Spleen (tissue), 11 donors: Measurements from ENCODE around the gene USB1. TPM values are rescaled to one million over a fixed set of nuclear protein-coding genes. Genes with fewer than 3 reads are reported as not detected.

ENCODE experiments used
- DNase-seq: peaks from one replicate; pipeline ENCODE4 v3.0.0-alpha.2; 2020
- H3K27ac ChIP-seq, 8 donors: fragments of 200-600 bp; sonication (generic) in 7 of 8; 1 replicate in 4 of 8; 2 replicates in 4 of 8; pipeline versions ENCODE4 v1.5.0 to v1.8.0; 2016 to 2021; ENCODE audit warnings: inconsistent platforms in 4 of 8, mild to moderate bottlenecking in 4 of 8, moderate library complexity in 1 of 8
- H3K27me3 ChIP-seq, 7 donors: fragments of 200-600 bp; sonication (generic) in 6 of 7; replicated peaks in 1 of 7; 1 replicate in 4 of 7; 2 replicates in 3 of 7; pipeline versions ENCODE4 v1.5.0 to v1.8.0; 2016 to 2021; ENCODE audit warnings: inconsistent platforms in 3 of 7, mild to moderate bottlenecking in 1 of 7
- H3K36me3 ChIP-seq, 6 donors: fragments of 200-600 bp; sonication (generic) in 5 of 6; 1 replicate in 4 of 6; 2 replicates in 2 of 6; pipeline versions ENCODE4 v1.5.0 to v1.8.0; 2016 to 2021; ENCODE audit warnings: inconsistent platforms in 2 of 6
- H3K4me1 ChIP-seq, 6 donors: fragments of 200-600 bp; sonication (generic) in 5 of 6; 1 replicate in 3 of 6; 2 replicates in 3 of 6; pipeline versions ENCODE4 v1.5.0 to v1.8.0; 2016 to 2021; ENCODE audit warnings: inconsistent platforms in 3 of 6
- H3K4me3 ChIP-seq, 8 donors: fragments of 200-600 bp; sonication (generic) in 7 of 8; 1 replicate in 4 of 8; 2 replicates in 4 of 8; pipeline versions ENCODE4 v1.5.0 to v1.8.0; 2016 to 2021; ENCODE audit warnings: inconsistent platforms in 4 of 8, mild to moderate bottlenecking in 4 of 8, moderate library complexity in 2 of 8
- H3K9me3 ChIP-seq, 8 donors: fragments of 200-600 bp; sonication (generic) in 7 of 8; 1 replicate in 4 of 8; 2 replicates in 4 of 8; pipeline versions ENCODE4 v1.5.0 to v1.8.0; 2016 to 2021; ENCODE audit warnings: inconsistent platforms in 4 of 8
- POLR2A ChIP-seq, 3 donors: fragments of 450-650 bp; IDR thresholded peaks; one replicate each; pipeline ENCODE4 v1.5.1; 2017; ENCODE audit warnings: antibody characterized with exemption in 3 of 3, mild to moderate bottlenecking in 1 of 3
- POLR2AphosphoS5 ChIP-seq, 3 donors: sonication (generic); formaldehyde crosslinking; IDR thresholded peaks; one replicate each; pipeline ENCODE4 v1.5.1; 2017; ENCODE audit warnings: antibody characterized with exemption in 3 of 3
- WGBS, 5 donors: extraction: QIAGEN DNeasy Blood & Tissue Kit in 3 of 5; methylation state at CpG; one replicate each; pipeline versions ENCODE4 v1.1.5 to v1.1.7; 2013 to 2018; 5-methylcytosine and 5-hydroxymethylcytosine counted together
- intact Hi-C: fragments of 100-400 bp; cut with DNase I; formaldehyde crosslinking; loops from one replicate; pipeline ENCODE4 v1.15.0; 2023; ENCODE audit warnings: low total_unique reads
- polyA plus RNA-seq, 3 donors: library from polyadenylated mRNA; stranded (reverse); fragments of 200-250 nt; gene quantifications; one replicate each; pipeline ENCODE4 v1.2.1, GENCODE V29; 2013
- total RNA-seq, 7 donors: library from RNA; depleted of rRNA in 3 of 7; stranded (reverse); fragments of >200 nt in 3 of 7; fragmentation: NEBNext Ultra II Directional in 4 of 7; extraction: Animal tissue kit (Norgen Biotek cat#: 25700) in 4 of 7; gene quantifications; one replicate each; pipeline versions ENCODE4 v1.1.0 to v1.2.1, GENCODE V29; 2016 to 2021
- TF ChIP-seq, protein P1 (sequence below), 11 experiments: fragments of 200-600 bp in 7 of 11; fragments of 450-650 bp in 4 of 11; sonication (generic) in 4 of 11; IDR thresholded peaks in 8 of 11; conservative IDR thresholded peaks in 3 of 11; 1 replicate in 7 of 11; 2 replicates in 4 of 11; pipeline versions ENCODE4 v1.4.0 to v1.8.0; 2016 to 2021; ENCODE audit warnings: antibody characterized with exemption in 11 of 11, inconsistent platforms in 4 of 11, mild to moderate bottlenecking in 1 of 11
- donor health status: healthy with polysubstance abuse.
- donor health status: DM: no; HTN: no; CAD: no; lungs with moderate emphysema.
- donor health status: DM: no; HTN: no; CAD: no.
- donor health status: Bipolar disorder and iron deficiency.
- donor health status: healthy.
- donor health status: DM: no; HTN: no; CAD: no.
- donor health status: DM: yes; HTN: yes; CAD: no.

Gene USB1
- total and polyA plus RNA-seq, 10 donors: 17.7 to 78.4 (median 46.9) TPM

DNA sequence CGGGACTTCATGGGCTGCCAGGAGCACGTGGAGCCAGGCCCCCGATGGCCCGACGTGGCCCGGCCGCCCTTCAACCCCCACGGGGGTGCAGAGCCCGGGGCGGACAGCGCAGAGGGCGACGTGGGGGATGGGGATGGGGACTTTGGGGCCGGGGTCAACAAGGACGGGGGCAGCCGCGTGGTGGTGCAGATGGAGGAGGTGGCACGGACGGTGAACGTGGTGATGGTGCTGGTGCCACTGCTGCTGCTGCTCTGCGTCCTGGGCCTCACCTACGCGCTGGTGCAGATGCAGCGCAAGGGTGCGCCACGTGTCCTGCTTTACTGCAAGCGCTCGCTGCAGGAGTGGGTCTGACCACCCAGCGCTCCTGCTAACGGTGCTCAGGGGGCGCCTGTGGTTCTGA is 43.9 kb downstream of the USB1 start:
- Histone ChIP-seq H3K9me3 (no peaks in the 10 kb centered on the region), H3K4me1 (peaks cover 8 to 76% (median 34%) of the 10 kb centered on the region in 6 donors), H3K4me3 (no peak overlapping the region), H3K36me3 (peaks cover 0 to 50% (median 0%) of the 10 kb centered on the region in 6 donors), H3K27ac (peak overlapping the region in 3 of 8 donors; percentile 15 to 83 (median 72)), H3K27me3 (no peaks in the 10 kb centered on the region)
- TF ChIP-seq, protein P1, sequence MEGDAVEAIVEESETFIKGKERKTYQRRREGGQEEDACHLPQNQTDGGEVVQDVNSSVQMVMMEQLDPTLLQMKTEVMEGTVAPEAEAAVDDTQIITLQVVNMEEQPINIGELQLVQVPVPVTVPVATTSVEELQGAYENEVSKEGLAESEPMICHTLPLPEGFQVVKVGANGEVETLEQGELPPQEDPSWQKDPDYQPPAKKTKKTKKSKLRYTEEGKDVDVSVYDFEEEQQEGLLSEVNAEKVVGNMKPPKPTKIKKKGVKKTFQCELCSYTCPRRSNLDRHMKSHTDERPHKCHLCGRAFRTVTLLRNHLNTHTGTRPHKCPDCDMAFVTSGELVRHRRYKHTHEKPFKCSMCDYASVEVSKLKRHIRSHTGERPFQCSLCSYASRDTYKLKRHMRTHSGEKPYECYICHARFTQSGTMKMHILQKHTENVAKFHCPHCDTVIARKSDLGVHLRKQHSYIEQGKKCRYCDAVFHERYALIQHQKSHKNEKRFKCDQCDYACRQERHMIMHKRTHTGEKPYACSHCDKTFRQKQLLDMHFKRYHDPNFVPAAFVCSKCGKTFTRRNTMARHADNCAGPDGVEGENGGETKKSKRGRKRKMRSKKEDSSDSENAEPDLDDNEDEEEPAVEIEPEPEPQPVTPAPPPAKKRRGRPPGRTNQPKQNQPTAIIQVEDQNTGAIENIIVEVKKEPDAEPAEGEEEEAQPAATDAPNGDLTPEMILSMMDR (IDR thresholded peaks at IDR 0.05 in 8 of 11, conservative IDR thresholded peaks at IDR 0.05 in 3 of 11): no peak
- TF ChIP-seq POLR2A (IDR thresholded peaks at IDR 0.05) (no peak), POLR2AphosphoS5 (IDR thresholded peaks at IDR 0.05) (no peak)
- WGBS, 5 donors: 87 to 93% (median 90%) methylated on average over 29 to 31 of the region's 31 CpGs
- intact Hi-C loops: no loop called here
- DNase-seq: no peak

DNA sequence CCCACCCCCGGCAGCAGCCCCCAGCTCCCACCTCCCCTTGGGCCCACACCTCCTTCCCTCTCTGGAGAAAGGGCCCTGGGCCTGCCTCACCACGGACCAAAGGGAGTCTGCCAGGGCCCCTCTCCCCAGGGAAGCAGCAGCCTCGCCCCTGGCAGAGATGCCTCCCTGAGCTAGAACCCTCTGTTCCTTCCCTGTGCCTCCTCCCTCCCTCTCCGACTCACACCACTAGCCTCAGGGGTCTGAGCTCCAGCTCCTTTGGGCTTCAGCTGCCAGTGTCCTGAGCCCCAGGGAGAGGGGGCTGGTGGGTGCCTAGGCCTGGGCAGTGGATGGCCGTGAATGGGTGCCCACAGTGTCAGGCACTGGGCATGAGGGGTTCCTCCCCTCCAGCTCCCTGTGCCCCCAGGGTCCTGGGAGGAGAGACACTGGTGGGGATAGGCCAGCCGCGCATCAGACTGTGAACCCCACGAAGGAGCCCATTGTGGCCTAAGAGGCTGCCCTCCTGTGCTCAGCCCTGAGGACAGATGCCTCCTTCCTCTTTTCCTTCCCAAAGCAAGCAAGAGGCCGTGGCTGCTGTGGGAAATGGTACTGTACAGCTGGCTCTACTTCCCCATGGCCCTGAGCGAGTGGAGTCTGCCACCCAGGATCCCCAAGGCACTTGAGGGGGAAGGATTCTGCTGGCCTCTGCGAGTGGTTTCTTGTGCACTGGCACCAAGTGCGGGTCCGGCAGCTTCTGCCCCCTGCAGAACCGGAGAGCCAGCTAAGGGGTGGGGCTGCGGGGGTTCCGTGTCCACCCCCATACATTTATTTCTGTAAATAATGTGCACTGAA is 45.1 kb downstream of the USB1 start:
- Histone ChIP-seq H3K4me3 (no peak overlapping the region), H3K27ac (peak overlapping the region in 5 of 8 donors; percentile 63 to 83 (median 72)), H3K36me3 (peaks cover 0 to 38% (median 0%) of the 10 kb centered on the region in 6 donors), H3K27me3 (no peaks in the 10 kb centered on the region), H3K4me1 (peaks cover 8 to 73% (median 34%) of the 10 kb centered on the region in 6 donors), H3K9me3 (no peaks in the 10 kb centered on the region)
- 58 to 77% (median 62%) methylated on average over 12 to 16 of the region's 16 CpGs for WGBS, 5 donors
- DNase-seq: no peak
- TF ChIP-seq POLR2AphosphoS5 (IDR thresholded peaks at IDR 0.05) (no peak), POLR2A (IDR thresholded peaks at IDR 0.05) (no peak)
- TF ChIP-seq, protein P1 (IDR thresholded peaks at IDR 0.05 in 8 of 11, conservative IDR thresholded peaks at IDR 0.05 in 3 of 11): no peak
- intact Hi-C loops: no loop called here

DNA sequence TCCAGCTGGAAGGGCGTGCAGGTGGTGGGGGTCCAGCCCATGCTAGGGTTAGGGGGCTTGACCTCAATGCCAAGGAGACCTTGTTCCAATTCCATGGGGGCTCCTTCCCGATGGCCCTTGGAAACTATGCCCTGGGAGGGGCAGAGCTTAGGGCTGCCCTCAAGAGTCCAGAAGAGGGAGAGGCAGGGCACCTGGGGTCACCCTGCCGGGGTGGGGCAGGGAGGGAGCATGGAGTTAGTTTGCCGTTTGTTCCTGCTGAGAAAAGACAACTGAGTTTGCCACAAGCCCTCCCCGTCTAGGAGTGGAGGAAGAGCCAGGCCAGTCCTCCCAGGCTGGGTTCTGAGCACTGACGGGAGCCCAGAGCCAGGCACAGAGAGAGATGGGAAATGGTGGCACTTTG is 45.7 kb downstream of the USB1 start:
- Histone ChIP-seq H3K9me3 (no peaks in the 10 kb centered on the region), H3K27me3 (no peaks in the 10 kb centered on the region), H3K36me3 (peaks cover 0 to 32% (median 0%) of the 10 kb centered on the region in 6 donors), H3K27ac (peak overlapping the region in 7 of 8 donors; percentile 48 to 83 (median 69)), H3K4me1 (peaks cover 8 to 73% (median 34%) of the 10 kb centered on the region in 6 donors), H3K4me3 (no peak overlapping the region)
- TF ChIP-seq POLR2A (IDR thresholded peaks at IDR 0.05) (no peak), POLR2AphosphoS5 (IDR thresholded peaks at IDR 0.05) (no peak)
- TF ChIP-seq, protein P1 (IDR thresholded peaks at IDR 0.05 in 8 of 11, conservative IDR thresholded peaks at IDR 0.05 in 3 of 11): no peak
- intact Hi-C loops: no loop called here
- WGBS, 5 donors: 65 to 79% (median 68%) methylated on average over 5 to 6 of the region's 6 CpGs
- DNase-seq: no peak
